Mucosa of rectum (tissue), 2 donors: ENCODE measurements around the gene LDLRAD3.

ENCODE experiments used
- H3K27ac ChIP-seq, 2 donors: one replicate each; pipeline ENCODE4 v1.7.0; 2013; ENCODE audit warnings: inconsistent platforms in 2 of 2, low read depth in 2 of 2, low read length in 2 of 2
- H3K27me3 ChIP-seq, 2 donors: one replicate each; pipeline ENCODE4 v1.7.0; 2013; ENCODE audit warnings: low read length in 2 of 2; ENCODE audit not compliant: control insufficient read depth in 2 of 2, insufficient read depth in 2 of 2
- H3K36me3 ChIP-seq, 2 donors: one replicate each; pipeline ENCODE4 v1.7.0; 2013; ENCODE audit warnings: low read length in 2 of 2; ENCODE audit not compliant: control insufficient read depth in 2 of 2, insufficient read depth in 2 of 2
- H3K4me1 ChIP-seq, 2 donors: one replicate each; pipeline ENCODE4 v1.7.0; 2013; ENCODE audit warnings: low read length in 2 of 2, mild to moderate bottlenecking in 1 of 2; ENCODE audit not compliant: control insufficient read depth in 2 of 2, insufficient read depth in 2 of 2
- H3K4me3 ChIP-seq, 2 donors: one replicate each; pipeline ENCODE4 v1.7.0; 2013; ENCODE audit warnings: low read length in 2 of 2
- H3K9ac ChIP-seq, 2 donors: one replicate each; pipeline ENCODE4 v1.7.0; 2013; ENCODE audit warnings: low read length in 2 of 2, low read depth in 1 of 2, mild to moderate bottlenecking in 1 of 2
- H3K9me3 ChIP-seq, 2 donors: one replicate each; pipeline ENCODE4 v1.7.0; 2013; ENCODE audit warnings: low read length in 2 of 2; ENCODE audit not compliant: control insufficient read depth in 2 of 2
- donor health status: healthy.
- donor health status: Normal muscosa, but diverticular disease.

Gene LDLRAD3

DNA sequence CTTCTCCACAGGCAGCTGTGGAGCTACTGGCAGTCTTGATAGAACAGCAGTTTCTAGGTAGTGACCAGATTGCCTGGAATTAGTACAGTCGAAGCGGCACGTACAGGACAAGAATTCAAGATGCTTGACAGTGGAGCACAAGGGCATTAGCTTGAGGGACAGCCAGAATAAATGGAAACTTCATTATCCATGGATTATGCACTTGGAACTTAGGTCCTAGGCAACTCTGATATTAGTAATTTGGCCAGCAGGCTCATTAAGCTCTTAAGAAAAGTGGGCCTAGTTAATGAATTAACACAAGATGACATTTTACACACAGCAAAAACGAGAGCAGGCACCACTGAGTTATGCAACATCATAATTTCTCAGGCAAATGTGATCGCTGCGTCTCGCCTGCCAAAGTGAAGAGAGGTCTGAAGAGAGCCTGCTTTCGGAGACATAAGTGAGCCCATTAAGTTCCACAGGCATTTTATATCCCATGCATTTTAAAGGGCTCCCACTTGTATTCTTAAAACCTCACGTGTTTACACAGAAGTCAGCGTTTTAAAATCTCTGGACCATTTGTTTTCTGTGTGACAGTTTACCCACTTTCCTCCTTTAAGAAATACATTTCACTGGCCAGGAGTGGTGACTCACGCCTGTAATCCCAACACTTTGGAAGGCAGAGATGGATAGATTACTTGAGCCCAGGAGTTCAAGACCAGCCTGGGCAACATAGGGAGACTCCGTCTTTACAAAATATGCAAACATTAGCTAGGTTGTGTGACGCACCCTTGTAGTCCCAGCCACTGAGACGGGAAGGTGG is 279.2 kb downstream of the LDLRAD3 start:
- no peak overlapping the region for H3K4me3 ChIP-seq
- no peak overlapping the region for H3K9ac ChIP-seq
- no peaks in the 10 kb centered on the region for H3K9me3 ChIP-seq
- no peaks in the 10 kb centered on the region for H3K27me3 ChIP-seq
- no peaks in the 10 kb centered on the region for H3K36me3 ChIP-seq
- no peak overlapping the region for H3K27ac ChIP-seq
- H3K4me1 ChIP-seq: no peaks in the 10 kb centered on the region

DNA sequence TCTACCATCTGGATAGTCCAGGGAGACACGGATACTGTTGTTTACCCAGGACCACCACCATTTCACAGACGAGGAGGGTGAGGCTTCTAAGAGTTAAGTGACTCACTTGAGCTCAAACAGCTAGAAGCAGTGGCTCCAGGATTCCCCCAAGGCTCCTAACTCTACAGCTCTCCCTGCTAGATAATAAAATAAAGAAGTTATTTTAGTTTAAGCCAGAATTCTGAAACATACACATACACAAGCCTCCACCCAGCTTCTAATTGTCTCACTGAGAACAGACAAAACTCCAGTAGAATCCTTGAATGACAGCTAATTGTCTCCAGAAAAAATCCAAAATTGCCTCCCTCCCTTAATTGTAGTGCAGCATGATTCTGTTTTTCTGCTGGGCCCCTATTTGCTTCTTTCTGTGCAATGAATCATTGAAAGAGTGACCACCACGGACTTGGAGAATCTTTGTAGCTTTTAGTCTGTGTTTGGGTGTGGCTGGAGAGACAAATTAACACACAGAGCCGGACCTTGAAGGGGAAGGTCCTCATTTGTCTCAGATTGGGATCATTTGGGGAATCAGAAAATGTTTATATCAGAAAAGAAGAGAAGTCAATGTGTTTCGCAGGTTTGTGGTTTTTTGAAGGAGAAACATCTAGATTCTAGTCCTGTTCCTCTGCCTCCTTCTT is 280.5 kb downstream of the LDLRAD3 start:
- Histone ChIP-seq H3K9me3 (no peaks in the 10 kb centered on the region), H3K9ac (no peak overlapping the region), H3K36me3 (no peaks in the 10 kb centered on the region), H3K4me3 (no peak overlapping the region), H3K27me3 (no peaks in the 10 kb centered on the region), H3K4me1 (no peaks in the 10 kb centered on the region), H3K27ac (no peak overlapping the region)

DNA sequence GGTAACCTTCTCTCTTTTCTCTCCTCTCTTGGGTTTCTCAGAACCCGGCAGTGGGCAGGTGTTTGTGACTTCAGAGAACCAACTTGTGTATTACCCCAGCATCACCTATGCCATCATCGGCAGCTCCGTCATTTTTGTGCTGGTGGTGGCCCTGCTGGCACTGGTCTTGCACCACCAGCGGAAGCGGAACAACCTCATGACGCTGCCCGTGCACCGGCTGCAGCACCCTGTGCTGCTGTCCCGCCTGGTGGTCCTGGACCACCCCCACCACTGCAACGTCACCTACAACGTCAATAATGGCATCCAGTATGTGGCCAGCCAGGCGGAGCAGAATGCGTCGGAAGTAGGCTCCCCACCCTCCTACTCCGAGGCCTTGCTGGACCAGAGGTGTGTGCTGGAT is 283.2 kb downstream of the LDLRAD3 start:
- Histone ChIP-seq H3K27me3 (no peaks in the 10 kb centered on the region), H3K36me3 (no peaks in the 10 kb centered on the region), H3K9ac (no peak overlapping the region), H3K27ac (no peak overlapping the region), H3K9me3 (no peaks in the 10 kb centered on the region), H3K4me1 (no peaks in the 10 kb centered on the region), H3K4me3 (no peak overlapping the region)

DNA sequence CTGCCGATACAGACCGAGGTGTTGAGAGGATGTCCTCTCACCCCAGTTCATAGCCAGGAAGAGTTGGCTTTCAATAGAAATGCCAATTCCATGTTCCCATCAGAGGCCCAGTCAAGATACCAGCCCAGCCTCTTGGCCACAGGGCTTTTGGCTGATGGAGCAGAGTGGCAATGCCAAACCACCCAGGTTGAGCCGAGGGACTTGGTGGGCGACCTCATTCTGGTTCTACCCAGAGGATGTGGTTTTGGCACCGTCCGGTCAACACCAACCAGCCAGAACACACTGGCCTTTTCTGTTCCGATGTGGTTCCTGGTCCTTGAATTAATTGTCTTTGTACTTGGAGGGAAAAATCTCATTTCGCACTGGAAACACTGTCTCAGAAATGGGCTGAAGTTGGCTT is 284.8 kb downstream of the LDLRAD3 start:
- Histone ChIP-seq H3K9ac (no peak overlapping the region), H3K27me3 (no peaks in the 10 kb centered on the region), H3K27ac (no peak overlapping the region), H3K4me3 (no peak overlapping the region), H3K36me3 (no peaks in the 10 kb centered on the region), H3K4me1 (no peaks in the 10 kb centered on the region), H3K9me3 (no peaks in the 10 kb centered on the region)

DNA sequence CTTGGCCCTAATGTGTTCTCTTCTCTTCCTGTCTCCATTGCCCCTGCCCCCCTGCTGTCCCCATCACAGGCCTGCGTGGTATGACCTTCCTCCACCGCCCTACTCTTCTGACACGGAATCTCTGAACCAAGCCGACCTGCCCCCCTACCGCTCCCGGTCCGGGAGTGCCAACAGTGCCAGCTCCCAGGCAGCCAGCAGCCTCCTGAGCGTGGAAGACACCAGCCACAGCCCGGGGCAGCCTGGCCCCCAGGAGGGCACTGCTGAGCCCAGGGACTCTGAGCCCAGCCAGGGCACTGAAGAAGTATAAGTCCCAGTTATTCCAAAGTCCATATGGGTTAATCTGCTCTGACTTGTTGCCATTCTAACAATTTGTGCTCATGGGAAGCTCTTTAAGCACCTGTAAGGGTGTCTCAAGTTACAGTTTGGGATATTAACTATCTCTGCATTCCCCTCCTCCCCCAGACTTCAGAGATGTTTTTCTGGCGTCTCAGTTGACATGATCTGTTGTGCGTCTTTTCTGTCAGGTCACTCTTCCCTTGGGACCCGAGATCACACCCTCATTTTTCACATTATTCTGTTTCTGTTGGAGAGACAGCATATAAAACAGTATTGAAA is 285.3 kb downstream of the LDLRAD3 start:
- no peak overlapping the region for H3K27ac ChIP-seq

DNA sequence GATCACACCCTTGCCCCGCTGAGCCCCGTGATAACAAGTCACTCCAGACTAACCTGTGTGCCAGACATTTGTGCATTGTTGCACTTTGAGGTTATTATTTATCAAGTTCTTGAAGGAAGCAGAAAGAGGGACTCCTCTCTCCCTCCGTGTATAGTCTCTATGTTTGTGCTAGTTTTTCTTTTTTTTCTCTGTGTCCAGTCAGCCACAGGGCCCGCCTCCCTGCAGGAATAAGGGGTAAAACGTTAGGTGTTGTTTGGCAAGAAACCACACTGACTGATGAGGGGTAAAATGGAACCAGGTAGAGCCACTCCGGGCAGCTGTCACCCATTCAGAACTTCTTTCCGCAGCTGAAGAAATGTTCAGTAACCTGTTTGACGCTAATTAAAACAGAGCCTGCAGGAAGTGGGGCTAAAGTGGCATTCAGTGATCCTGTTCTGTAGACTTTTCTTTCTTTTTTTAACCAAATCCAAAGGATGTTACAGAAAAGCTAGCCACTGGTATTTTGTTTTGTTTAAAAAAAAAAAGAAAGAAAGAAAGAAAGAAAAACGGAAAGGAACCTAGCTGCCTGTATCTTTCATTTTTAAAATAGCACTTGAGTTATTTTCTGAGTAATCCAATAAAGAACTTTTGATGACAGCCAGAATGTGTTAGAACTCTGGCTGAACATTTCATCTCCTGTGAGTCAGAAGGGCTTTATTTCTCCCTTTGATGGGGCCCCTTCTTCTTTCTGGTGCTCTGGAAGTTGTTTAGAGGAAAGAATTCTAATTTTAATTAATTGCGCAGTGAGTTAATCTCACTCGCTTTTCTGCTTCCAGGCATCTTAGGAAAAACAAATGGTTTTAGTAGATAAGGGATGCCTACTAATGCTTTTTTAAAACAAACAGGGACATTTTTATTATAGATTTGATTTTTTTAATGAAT is 287.2 kb downstream of the LDLRAD3 start:
- Histone ChIP-seq H3K27me3 (no peaks in the 10 kb centered on the region), H3K27ac (no peak overlapping the region), H3K4me1 (no peaks in the 10 kb centered on the region), H3K9ac (no peak overlapping the region), H3K9me3 (no peaks in the 10 kb centered on the region), H3K4me3 (no peak overlapping the region), H3K36me3 (no peaks in the 10 kb centered on the region)

More for the DNA sequence above, 285.3 kb downstream of the LDLRAD3 start:
- H3K9me3 ChIP-seq: no peaks in the 10 kb centered on the region
- H3K4me1 ChIP-seq: no peaks in the 10 kb centered on the region
- H3K4me3 ChIP-seq: no peak overlapping the region
- H3K27me3 ChIP-seq: no peaks in the 10 kb centered on the region
- no peaks in the 10 kb centered on the region for H3K36me3 ChIP-seq
- no peak overlapping the region for H3K9ac ChIP-seq

DNA sequence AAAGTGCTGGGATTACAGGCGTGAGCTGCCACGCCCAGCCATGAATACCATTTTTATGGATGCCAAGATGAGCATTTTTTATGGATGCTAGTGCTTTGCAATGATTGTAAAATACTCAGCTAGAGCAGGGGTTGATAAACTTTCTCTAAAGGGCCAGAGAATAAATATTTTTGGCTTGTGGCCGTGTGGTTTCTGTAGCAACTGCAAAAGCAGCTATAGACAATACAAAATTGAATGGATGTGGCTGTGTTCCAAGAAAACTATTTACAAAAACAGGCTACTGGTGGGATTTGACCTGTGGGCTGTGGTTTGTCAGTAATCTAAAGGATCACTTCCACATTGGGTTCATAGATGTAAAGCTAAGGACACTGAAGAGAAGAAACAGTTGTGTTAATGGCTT is 289.3 kb downstream of the LDLRAD3 start:
- Histone ChIP-seq H3K36me3 (no peaks in the 10 kb centered on the region), H3K9me3 (no peaks in the 10 kb centered on the region), H3K4me1 (no peaks in the 10 kb centered on the region), H3K9ac (no peak overlapping the region), H3K27me3 (no peaks in the 10 kb centered on the region), H3K4me3 (no peak overlapping the region), H3K27ac (no peak overlapping the region)

DNA sequence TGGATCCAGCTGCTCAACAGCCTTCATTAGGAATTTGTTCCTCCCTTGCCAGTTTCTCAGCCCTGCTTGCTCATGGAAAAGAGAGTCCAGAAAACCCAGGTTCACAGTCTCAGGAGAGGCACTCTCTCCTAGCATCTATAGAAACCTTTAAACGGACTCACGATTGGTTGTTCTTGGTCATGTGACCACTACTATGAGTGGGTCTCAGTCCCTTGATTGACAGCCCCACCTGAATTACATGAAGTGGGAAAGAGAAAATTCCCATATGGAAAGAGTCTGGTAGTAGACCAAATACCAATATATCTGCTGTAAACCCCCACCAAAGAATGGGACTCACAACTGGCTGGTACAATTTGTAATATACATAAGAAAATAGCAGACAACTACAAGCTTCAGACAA is 291.0 kb downstream of the LDLRAD3 start:
- no peaks in the 10 kb centered on the region for H3K9me3 ChIP-seq
- H3K9ac ChIP-seq: no peak overlapping the region
- no peak overlapping the region for H3K27ac ChIP-seq
- H3K4me3 ChIP-seq: no peak overlapping the region
- no peaks in the 10 kb centered on the region for H3K36me3 ChIP-seq
- no peaks in the 10 kb centered on the region for H3K27me3 ChIP-seq
- no peaks in the 10 kb centered on the region for H3K4me1 ChIP-seq

DNA sequence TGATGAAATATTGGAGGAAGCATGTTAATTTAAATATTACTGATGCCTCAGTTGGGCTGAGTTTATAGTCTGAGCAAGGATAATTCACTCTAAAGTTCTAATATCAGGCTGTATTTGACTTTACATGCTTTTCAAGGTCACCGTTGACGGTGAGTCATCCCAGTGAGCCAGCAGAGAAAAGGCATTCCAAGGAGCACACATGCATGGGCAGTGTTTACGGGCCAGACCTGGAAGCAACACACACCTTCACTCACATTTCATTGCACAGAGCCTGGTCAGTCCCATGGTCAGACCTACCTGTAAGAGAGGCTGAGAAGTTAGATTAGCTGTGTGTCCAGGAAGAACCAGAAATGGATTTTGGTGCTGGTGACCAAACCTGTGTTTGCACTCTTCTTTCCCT is 291.9 kb downstream of the LDLRAD3 start:
- H3K9ac ChIP-seq: no peak overlapping the region
- H3K27ac ChIP-seq: no peak overlapping the region
- H3K36me3 ChIP-seq: no peaks in the 10 kb centered on the region
- no peaks in the 10 kb centered on the region for H3K27me3 ChIP-seq
- no peaks in the 10 kb centered on the region for H3K9me3 ChIP-seq
- no peaks in the 10 kb centered on the region for H3K4me1 ChIP-seq
- no peak overlapping the region for H3K4me3 ChIP-seq
